Hematopoietic multipotent progenitor cell treated with erythropoietin and hydrocortisone succinate and interleukin-3 and kit ligand, for 17 days (in vitro differentiated cells): ENCODE measurements around the gene SUMF1.
"Not testable (repeated sequence)": the region's sequence is repeated elsewhere in the genome, so short reads cannot be mapped to it uniquely, and the experiment has no call there.

Source experiments
- DNase-seq: peaks from one replicate; pipeline ENCODE4 v3.0.0-alpha.2; 2015; ENCODE audit warnings: low spot score

The SUMF1 gene

GRCh38 chr3:4338751-4339150 lies 128.3 kb downstream of the SUMF1 start:
- no peak for DNase-seq

GRCh38 chr3:4336850-4337546 lies 130.1 kb downstream of the SUMF1 start:
- DNase-seq, result no peak

GRCh38 chr3:4335840-4336562 lies 131.1 kb downstream of the SUMF1 start:
- DNase-seq, result no peak

- no peak for DNase-seq
Observed at GRCh38 chr3:4334548-4334947, 132.5 kb downstream of the SUMF1 start.

GRCh38 chr3:4332991-4333390 lies 134.1 kb downstream of the SUMF1 start:
- no peak for DNase-seq

- no peak for DNase-seq
Observed at GRCh38 chr3:4332574-4332973, 134.5 kb downstream of the SUMF1 start.

- no peak for DNase-seq
Observed at GRCh38 chr3:4332111-4332510, 135.0 kb downstream of the SUMF1 start.

- not testable (repeated sequence) for DNase-seq
Observed at GRCh38 chr3:4329806-4330205, 137.3 kb downstream of the SUMF1 start.

- DNase-seq, result no peak
Observed at GRCh38 chr3:4326868-4327267, 140.2 kb downstream of the SUMF1 start.

GRCh38 chr3:4323246-4324027 lies 143.6 kb downstream of the SUMF1 start:
- peak; percentile 22 for DNase-seq

GRCh38 chr3:4322635-4323034 lies 144.4 kb downstream of the SUMF1 start:
- peak; percentile 73 for DNase-seq

GRCh38 chr3:4321732-4322131 lies 145.3 kb downstream of the SUMF1 start:
- no peak for DNase-seq

- no peak for DNase-seq
Observed at GRCh38 chr3:4320096-4320911, 146.8 kb downstream of the SUMF1 start.

GRCh38 chr3:4314688-4315087 lies 152.4 kb downstream of the SUMF1 start:
- no peak for DNase-seq

GRCh38 chr3:4313606-4314293 lies 153.3 kb downstream of the SUMF1 start:
- no peak for DNase-seq

- no peak for DNase-seq
Observed at GRCh38 chr3:4311496-4311895, 155.6 kb downstream of the SUMF1 start.
